Liver (tissue), 9 donors: ENCODE data around the gene ULBP1. TPM values are rescaled to one million over a fixed set of nuclear protein-coding genes. Genes with fewer than 3 reads are reported as not detected.

Source experiments
- DNase-seq: peaks from one replicate; pipeline ENCODE4 v3.0.0-alpha.2; 2017; ENCODE audit warnings: low spot score
- H3K27ac ChIP-seq, 2 donors: one replicate each; pipeline ENCODE4 v1.7.0; 2013; ENCODE audit warnings: inconsistent platforms in 2 of 2, low read length in 2 of 2, control low read depth in 1 of 2, low read depth in 1 of 2, mild to moderate bottlenecking in 1 of 2
- H3K27me3 ChIP-seq, 4 donors: one replicate each; pipeline versions ENCODE4 v1.6.1 to v1.7.0; 2013; ENCODE audit warnings: low read length in 3 of 4, inconsistent platforms in 1 of 4, mild to moderate bottlenecking in 1 of 4, moderate library complexity in 1 of 4; ENCODE audit not compliant: control insufficient read depth in 4 of 4, insufficient read depth in 4 of 4
- H3K36me3 ChIP-seq, 4 donors: one replicate each; pipeline versions ENCODE4 v1.6.1 to v1.7.0; 2013; ENCODE audit warnings: low read length in 3 of 4, mild to moderate bottlenecking in 3 of 4, low read depth in 1 of 4, moderate library complexity in 1 of 4; ENCODE audit not compliant: control insufficient read depth in 4 of 4, insufficient read depth in 3 of 4
- H3K4me1 ChIP-seq, 4 donors: one replicate each; pipeline versions ENCODE4 v1.6.1 to v1.7.0; 2013; ENCODE audit warnings: low read length in 3 of 4, mild to moderate bottlenecking in 3 of 4, moderate library complexity in 1 of 4; ENCODE audit not compliant: control insufficient read depth in 4 of 4, insufficient read depth in 4 of 4
- H3K4me3 ChIP-seq, 3 donors: one replicate each; pipeline versions ENCODE4 v1.6.1 to v1.7.0; 2013; ENCODE audit warnings: low read length in 3 of 3, control low read depth in 1 of 3, low read depth in 1 of 3, mild to moderate bottlenecking in 1 of 3
- H3K9ac ChIP-seq, 2 donors: one replicate each; pipeline ENCODE4 v1.7.0; 2013; ENCODE audit warnings: low read length in 2 of 2, mild to moderate bottlenecking in 2 of 2, moderate library complexity in 2 of 2, control low read depth in 1 of 2, low read depth in 1 of 2
- H3K9me3 ChIP-seq, 4 donors: one replicate each; pipeline versions ENCODE4 v1.6.1 to v1.7.0; 2013; ENCODE audit warnings: low read length in 3 of 4; ENCODE audit not compliant: control insufficient read depth in 4 of 4
- EGR1 ChIP-seq, 2 donors: IDR thresholded peaks; 2 replicates each; pipeline ENCODE4 v1.6.1; 2016 to 2018; ENCODE audit warnings: antibody characterized with exemption in 2 of 2, low read depth in 2 of 2
- FOXA1 ChIP-seq: IDR thresholded peaks from 2 replicates; pipeline ENCODE4 v1.6.1; 2016; ENCODE audit warnings: antibody characterized with exemption
- FOXA2 ChIP-seq: IDR thresholded peaks from 2 replicates; pipeline ENCODE4 v1.6.1; 2016; ENCODE audit warnings: antibody characterized with exemption
- GABPA ChIP-seq, 2 donors: IDR thresholded peaks in 1 of 2; conservative IDR thresholded peaks in 1 of 2; 2 replicates each; pipeline ENCODE4 v1.6.1; 2016; ENCODE audit warnings: antibody characterized with exemption in 2 of 2, mild to moderate bottlenecking in 1 of 2, moderate library complexity in 1 of 2
- HNF4A ChIP-seq, 2 donors: conservative IDR thresholded peaks; 2 replicates each; pipeline ENCODE4 v1.6.1; 2016; ENCODE audit warnings: antibody characterized with exemption in 2 of 2, mild to moderate bottlenecking in 2 of 2
- JUND ChIP-seq, 2 donors: IDR thresholded peaks; 2 replicates each; pipeline ENCODE4 v1.6.1; 2016; ENCODE audit warnings: antibody characterized with exemption in 2 of 2
- NR2F2 ChIP-seq: IDR thresholded peaks from 2 replicates; pipeline ENCODE4 v1.6.1; 2016; ENCODE audit warnings: antibody characterized with exemption
- RAD21 ChIP-seq, 2 donors: IDR thresholded peaks; 2 replicates each; pipeline ENCODE4 v1.6.1; 2016; ENCODE audit warnings: antibody characterized with exemption in 2 of 2, mild to moderate bottlenecking in 2 of 2
- RXRA ChIP-seq, 2 donors: IDR thresholded peaks; 2 replicates each; pipeline ENCODE4 v1.6.1; 2017 to 2018; ENCODE audit warnings: antibody characterized with exemption in 2 of 2, mild to moderate bottlenecking in 1 of 2
- SP1 ChIP-seq: IDR thresholded peaks from 2 replicates; pipeline ENCODE4 v1.6.1; 2018; ENCODE audit warnings: antibody characterized with exemption, mild to moderate bottlenecking
- TAF1 ChIP-seq: conservative IDR thresholded peaks from 2 replicates; pipeline ENCODE4 v1.6.1; 2016; ENCODE audit warnings: antibody characterized with exemption, mild to moderate bottlenecking
- YY1 ChIP-seq: IDR thresholded peaks from 2 replicates; pipeline ENCODE4 v1.6.1; 2016; ENCODE audit warnings: antibody characterized with exemption, mild to moderate bottlenecking
- WGBS: extraction: QIAGEN DNeasy Blood & Tissue Kit; methylation state at CpG from one replicate; pipeline ENCODE4 v1.1.7; 2013; 5-methylcytosine and 5-hydroxymethylcytosine counted together
- polyA plus RNA-seq, 2 donors: library from polyadenylated mRNA; stranded (reverse) in 1 of 2; unstranded in 1 of 2; fragments of 200-250 nt in 1 of 2; fragments of >200 nt in 1 of 2; fragmentation: Nextera tagmentation in 1 of 2; extraction: Ambion mirVana in 1 of 2; gene quantifications; one replicate each; pipeline versions ENCODE4 v1.2.1 to v1.2.3, GENCODE V29; 2013 to 2015
- total RNA-seq, 2 donors: library from RNA; depleted of rRNA; stranded (reverse); fragments of >200 nt; gene quantifications; one replicate each; pipeline ENCODE4 v1.2.3, GENCODE V29; 2014
- TF ChIP-seq, protein P1 (sequence below): IDR thresholded peaks from 2 replicates; pipeline ENCODE4 v1.6.1; 2016; ENCODE audit warnings: antibody characterized with exemption
- TF ChIP-seq, protein P2 (sequence below): IDR thresholded peaks from 2 replicates; pipeline ENCODE4 v1.6.1; 2016; ENCODE audit warnings: antibody characterized with exemption
- TF ChIP-seq, protein P3 (sequence below): IDR thresholded peaks from 2 replicates; pipeline ENCODE4 v1.6.1; 2016; ENCODE audit warnings: antibody characterized with exemption
- TF ChIP-seq, protein P4 (sequence below): fragments of 150-350 bp; IDR thresholded peaks from 2 replicates; pipeline ENCODE4 v1.5.1; 2017; ENCODE audit warnings: improper control_type of control experiment, low read depth, low read length; ENCODE audit not compliant: missing input control
- TF ChIP-seq, protein P5 (sequence below): IDR thresholded peaks from 2 replicates; pipeline ENCODE4 v1.6.1; 2016; ENCODE audit warnings: antibody characterized with exemption, mild to moderate bottlenecking
- donor health status: healthy.
- donor health status: healthy.
- donor health status: healthy.
- donor health status: healthy.
- donor health status: healthy.

Gene ULBP1
- total and polyA plus RNA-seq, 4 donors, result under 0.01 to 0.05 (median 0.03) TPM; not detected in 1

DNA sequence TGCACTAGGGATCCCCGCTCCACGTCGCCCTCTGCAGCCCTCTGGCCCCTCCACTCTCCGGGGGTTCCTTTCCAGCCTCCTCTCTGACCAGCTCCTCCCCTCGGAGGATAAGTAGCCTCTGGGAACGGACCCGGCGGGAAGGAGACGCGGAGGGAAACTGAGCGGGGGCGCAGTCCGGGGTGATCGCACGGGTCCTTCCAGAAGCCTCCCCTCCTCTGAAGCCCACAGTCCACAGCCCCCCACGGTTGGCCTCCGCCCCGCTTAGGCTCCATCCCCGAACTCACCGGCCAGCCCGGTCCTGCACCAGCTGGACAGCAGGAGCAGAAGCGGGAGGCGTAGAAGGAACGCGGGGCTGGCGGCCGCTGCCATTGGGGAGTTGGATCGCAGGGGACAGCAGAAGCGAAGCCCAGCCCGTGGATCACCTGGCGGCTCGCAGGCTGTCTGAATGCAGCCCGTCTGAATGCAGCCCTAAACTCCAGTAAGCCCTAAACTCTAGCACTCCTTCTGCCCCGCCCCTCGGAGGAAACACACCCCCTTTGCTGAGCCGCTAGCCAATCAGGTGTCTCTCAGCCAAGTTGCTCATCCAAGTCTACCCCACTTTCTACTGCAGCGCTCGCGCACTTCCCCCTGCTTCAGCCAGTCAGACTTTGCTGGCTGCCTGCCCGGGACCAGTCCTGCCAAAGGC lies 41.0 kb upstream of the ULBP1 start, which contains the start of gene RAET1G:
Gene RAET1G (minus strand): TSS at position 480 of the 685 bp plus-strand sequence. CDS start 111 bp downstream, at position 369.
- Histone ChIP-seq H3K9ac (no peak within 1 kb of the TSS), H3K27me3 (no peaks in the 10 kb centered on the region), H3K27ac (no peak within 1 kb of the TSS), H3K36me3 (no peaks in the 10 kb centered on the region), H3K4me1 (peaks cover 0 to 23% (median 15%) of the 10 kb centered on the region in 4 donors), H3K9me3 (no peaks in the 10 kb centered on the region), H3K4me3 (peak within 1 kb of the TSS in 2 of 3 donors; percentile 43 to 63)
- peak; percentile 71 for DNase-seq
- 2% methylated on average over 40 of the region's 40 CpGs for WGBS
- TF ChIP-seq SP1 (peak; percentile 12), NR2F2 (no peak), RAD21 (IDR thresholded peaks at IDR 0.05) (peak; percentile 9 to 25)

DNA sequence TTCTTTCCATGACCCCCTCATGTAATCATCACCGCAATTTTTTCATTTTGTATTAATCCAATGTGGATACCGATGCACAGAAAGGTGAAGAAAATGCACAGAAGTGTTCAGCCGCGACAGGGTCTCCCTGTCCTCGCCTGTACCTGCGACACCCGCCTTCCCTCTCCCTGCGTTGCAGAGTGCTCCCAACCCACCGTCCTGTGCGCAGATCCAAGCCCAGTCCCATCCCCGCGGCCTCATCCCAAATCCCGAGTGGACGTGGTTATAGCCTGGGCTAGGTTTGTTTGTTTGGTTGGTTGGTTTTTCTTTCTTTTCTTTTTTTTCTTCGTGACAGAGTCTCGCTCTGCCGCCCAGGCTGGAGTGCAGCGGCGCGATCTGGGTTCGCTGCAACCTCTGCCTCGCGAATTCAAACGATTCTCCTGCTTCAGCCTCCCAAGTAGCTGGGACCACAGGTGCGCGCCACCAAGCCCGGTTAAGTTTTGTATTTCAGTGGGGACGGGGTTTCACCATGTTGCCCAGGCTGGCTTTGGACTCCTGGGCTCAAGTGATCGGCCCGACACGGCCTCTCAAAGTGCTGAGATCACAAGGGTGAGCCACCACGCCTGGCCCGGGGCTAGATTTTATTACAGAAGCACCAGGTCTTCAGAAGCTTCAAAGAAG lies 40.3 kb upstream of the ULBP1 start:
- WGBS, result 30% methylated on average over 33 of the region's 33 CpGs
- Histone ChIP-seq H3K27ac (no peak overlapping the region), H3K9ac (no peak overlapping the region), H3K9me3 (no peaks in the 10 kb centered on the region), H3K4me3 (peak overlapping the region in 2 of 3 donors; percentile 43 to 63), H3K27me3 (no peaks in the 10 kb centered on the region), H3K36me3 (no peaks in the 10 kb centered on the region), H3K4me1 (peaks cover 0 to 23% (median 15%) of the 10 kb centered on the region in 4 donors)
- no peak for DNase-seq
- TF ChIP-seq FOXA2, result no peak
- no peak for TF ChIP-seq FOXA1
- TF ChIP-seq, protein P1, sequence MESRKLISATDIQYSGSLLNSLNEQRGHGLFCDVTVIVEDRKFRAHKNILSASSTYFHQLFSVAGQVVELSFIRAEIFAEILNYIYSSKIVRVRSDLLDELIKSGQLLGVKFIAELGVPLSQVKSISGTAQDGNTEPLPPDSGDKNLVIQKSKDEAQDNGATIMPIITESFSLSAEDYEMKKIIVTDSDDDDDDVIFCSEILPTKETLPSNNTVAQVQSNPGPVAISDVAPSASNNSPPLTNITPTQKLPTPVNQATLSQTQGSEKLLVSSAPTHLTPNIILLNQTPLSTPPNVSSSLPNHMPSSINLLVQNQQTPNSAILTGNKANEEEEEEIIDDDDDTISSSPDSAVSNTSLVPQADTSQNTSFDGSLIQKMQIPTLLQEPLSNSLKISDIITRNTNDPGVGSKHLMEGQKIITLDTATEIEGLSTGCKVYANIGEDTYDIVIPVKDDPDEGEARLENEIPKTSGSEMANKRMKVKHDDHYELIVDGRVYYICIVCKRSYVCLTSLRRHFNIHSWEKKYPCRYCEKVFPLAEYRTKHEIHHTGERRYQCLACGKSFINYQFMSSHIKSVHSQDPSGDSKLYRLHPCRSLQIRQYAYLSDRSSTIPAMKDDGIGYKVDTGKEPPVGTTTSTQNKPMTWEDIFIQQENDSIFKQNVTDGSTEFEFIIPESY, result no peak
- TF ChIP-seq, protein P2, sequence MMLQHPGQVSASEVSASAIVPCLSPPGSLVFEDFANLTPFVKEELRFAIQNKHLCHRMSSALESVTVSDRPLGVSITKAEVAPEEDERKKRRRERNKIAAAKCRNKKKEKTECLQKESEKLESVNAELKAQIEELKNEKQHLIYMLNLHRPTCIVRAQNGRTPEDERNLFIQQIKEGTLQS, result no peak
- TF ChIP-seq, protein P3, sequence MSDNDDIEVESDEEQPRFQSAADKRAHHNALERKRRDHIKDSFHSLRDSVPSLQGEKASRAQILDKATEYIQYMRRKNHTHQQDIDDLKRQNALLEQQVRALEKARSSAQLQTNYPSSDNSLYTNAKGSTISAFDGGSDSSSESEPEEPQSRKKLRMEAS, result no peak
- TF ChIP-seq GABPA (IDR thresholded peaks at IDR 0.05 in 1 of 2, conservative IDR thresholded peaks at IDR 0.05 in 1 of 2), result no peak
- no peak for TF ChIP-seq RXRA (IDR thresholded peaks at IDR 0.05)
- TF ChIP-seq, protein P4, sequence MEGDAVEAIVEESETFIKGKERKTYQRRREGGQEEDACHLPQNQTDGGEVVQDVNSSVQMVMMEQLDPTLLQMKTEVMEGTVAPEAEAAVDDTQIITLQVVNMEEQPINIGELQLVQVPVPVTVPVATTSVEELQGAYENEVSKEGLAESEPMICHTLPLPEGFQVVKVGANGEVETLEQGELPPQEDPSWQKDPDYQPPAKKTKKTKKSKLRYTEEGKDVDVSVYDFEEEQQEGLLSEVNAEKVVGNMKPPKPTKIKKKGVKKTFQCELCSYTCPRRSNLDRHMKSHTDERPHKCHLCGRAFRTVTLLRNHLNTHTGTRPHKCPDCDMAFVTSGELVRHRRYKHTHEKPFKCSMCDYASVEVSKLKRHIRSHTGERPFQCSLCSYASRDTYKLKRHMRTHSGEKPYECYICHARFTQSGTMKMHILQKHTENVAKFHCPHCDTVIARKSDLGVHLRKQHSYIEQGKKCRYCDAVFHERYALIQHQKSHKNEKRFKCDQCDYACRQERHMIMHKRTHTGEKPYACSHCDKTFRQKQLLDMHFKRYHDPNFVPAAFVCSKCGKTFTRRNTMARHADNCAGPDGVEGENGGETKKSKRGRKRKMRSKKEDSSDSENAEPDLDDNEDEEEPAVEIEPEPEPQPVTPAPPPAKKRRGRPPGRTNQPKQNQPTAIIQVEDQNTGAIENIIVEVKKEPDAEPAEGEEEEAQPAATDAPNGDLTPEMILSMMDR, result no peak
- TF ChIP-seq, protein P5, sequence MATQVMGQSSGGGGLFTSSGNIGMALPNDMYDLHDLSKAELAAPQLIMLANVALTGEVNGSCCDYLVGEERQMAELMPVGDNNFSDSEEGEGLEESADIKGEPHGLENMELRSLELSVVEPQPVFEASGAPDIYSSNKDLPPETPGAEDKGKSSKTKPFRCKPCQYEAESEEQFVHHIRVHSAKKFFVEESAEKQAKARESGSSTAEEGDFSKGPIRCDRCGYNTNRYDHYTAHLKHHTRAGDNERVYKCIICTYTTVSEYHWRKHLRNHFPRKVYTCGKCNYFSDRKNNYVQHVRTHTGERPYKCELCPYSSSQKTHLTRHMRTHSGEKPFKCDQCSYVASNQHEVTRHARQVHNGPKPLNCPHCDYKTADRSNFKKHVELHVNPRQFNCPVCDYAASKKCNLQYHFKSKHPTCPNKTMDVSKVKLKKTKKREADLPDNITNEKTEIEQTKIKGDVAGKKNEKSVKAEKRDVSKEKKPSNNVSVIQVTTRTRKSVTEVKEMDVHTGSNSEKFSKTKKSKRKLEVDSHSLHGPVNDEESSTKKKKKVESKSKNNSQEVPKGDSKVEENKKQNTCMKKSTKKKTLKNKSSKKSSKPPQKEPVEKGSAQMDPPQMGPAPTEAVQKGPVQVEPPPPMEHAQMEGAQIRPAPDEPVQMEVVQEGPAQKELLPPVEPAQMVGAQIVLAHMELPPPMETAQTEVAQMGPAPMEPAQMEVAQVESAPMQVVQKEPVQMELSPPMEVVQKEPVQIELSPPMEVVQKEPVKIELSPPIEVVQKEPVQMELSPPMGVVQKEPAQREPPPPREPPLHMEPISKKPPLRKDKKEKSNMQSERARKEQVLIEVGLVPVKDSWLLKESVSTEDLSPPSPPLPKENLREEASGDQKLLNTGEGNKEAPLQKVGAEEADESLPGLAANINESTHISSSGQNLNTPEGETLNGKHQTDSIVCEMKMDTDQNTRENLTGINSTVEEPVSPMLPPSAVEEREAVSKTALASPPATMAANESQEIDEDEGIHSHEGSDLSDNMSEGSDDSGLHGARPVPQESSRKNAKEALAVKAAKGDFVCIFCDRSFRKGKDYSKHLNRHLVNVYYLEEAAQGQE, result no peak
- TF ChIP-seq RAD21 (IDR thresholded peaks at IDR 0.05), result no peak
- no peak for TF ChIP-seq NR2F2
- no peak for TF ChIP-seq JUND (IDR thresholded peaks at IDR 0.05)
- TF ChIP-seq EGR1 (IDR thresholded peaks at IDR 0.05; ENCODE audit: low read depth in 2 of 2), result no peak
- no peak for TF ChIP-seq HNF4A (conservative IDR thresholded peaks at IDR 0.05)
- TF ChIP-seq YY1, result no peak
- TF ChIP-seq TAF1, result no peak
